LNCAP (cell line): ENCODE data around the gene RAE1.

Experiments used
- CTCF ChIP-seq: fragments of 450-650 bp; IDR thresholded peaks from 2 replicates; pipeline ENCODE4 v1.5.1; 2017; ENCODE audit warnings: mild to moderate bottlenecking

RAE1 gene

DNA sequence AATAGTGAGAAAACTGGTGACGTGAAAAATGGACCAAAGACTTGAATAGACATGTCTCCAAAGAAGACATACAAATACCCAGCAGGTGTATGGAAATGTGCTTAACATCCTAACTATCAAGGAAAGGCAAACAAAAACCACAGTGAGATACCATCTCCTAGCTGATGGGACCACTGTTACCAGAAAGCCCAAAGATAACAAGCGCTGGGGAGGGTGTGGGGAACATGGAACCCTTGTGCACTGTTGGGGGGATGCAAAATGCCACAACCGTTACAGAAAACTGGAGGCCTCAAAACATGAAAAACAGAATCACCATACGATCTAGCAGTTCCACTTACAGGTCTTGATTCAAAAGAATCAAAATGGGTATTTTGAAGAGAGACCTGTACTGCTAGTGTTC lies 20.3 kb downstream of the RAE1 start:
- no peak for TF ChIP-seq CTCF

DNA sequence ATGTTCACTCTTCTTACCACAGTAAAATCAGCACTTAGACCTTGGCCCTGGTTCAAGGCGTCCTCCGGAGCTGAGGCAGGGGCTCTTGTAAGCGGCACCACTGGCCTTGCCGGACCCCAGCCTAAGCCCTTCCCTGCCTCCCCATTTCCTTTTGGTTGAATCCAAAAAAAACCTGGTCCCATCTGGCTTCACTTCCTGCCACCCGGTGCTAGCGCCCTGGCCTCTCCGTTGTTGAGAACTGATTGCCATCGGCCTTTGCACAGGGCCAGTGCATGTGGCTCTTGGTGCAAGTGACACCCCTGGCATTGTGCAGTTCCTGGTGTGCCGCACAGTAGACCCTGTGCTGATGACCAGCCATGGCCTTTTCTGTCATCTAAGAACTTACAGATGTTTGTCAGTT lies 21.1 kb downstream of the RAE1 start:
- TF ChIP-seq CTCF = no peak

DNA sequence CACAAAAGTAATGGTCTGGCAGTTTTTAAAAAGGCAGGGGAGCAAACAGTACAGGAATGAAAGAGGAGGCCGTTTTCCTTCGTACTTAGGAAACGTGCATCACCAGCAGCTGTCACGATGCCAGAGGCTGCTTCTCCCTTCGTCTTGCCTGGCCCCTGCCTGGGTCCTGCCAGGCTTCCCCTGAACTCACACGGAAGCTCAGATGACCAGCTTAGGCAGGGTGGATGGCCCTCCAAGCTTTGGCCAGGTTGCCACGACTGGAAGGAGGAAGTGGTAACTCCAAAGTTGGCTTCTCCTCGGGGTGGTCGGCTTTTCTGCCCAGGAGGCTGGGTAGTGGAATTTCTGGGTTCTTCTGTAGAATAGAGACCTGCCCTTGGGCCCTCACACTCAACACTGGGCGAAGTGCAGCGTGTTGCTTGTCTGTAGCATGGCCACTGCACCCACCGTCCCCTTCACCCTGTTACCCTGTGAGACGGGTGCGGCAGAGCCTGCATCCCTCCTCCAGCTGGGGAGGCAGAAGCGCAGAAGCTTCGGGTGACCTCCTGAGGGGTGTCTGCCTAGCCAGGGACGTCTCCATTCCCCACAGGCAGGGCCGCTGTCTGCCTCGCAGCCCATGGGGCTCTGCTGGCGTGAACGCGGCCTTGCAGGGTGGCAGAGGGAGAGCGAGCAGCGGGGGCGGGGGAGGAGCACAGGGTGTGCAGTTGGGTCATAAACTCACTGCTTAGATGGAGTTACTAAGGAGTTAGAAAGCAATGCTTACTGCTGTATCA lies 21.7 kb downstream of the RAE1 start:
- TF ChIP-seq CTCF = no peak

DNA sequence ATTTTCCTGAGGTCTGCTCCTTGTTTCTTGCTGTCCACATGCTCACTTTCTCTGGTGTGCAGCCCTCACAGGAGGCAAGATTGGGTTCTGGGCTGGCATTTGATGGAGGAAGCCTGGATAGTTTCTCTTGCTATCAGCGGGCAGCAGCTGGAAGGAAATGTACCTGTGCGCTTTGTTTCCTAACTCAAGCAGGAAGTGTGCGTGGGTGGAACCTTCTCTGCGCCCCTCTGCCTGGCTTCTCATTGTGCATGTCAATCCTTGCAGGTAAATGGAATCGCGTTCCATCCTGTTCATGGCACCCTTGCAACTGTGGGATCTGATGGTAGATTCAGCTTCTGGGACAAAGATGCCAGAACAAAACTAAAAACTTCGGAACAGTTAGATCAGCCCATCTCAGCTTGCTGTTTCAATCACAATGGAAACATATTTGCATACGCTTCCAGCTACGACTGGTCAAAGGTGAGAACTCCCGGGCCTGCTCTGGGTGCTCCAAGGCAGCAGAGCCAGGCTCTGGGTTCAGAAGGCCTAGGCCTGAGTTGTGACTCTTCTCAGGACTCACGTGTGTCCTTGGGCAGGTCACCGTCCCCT lies 23.4 kb downstream of the RAE1 start:
- TF ChIP-seq CTCF = no peak

DNA sequence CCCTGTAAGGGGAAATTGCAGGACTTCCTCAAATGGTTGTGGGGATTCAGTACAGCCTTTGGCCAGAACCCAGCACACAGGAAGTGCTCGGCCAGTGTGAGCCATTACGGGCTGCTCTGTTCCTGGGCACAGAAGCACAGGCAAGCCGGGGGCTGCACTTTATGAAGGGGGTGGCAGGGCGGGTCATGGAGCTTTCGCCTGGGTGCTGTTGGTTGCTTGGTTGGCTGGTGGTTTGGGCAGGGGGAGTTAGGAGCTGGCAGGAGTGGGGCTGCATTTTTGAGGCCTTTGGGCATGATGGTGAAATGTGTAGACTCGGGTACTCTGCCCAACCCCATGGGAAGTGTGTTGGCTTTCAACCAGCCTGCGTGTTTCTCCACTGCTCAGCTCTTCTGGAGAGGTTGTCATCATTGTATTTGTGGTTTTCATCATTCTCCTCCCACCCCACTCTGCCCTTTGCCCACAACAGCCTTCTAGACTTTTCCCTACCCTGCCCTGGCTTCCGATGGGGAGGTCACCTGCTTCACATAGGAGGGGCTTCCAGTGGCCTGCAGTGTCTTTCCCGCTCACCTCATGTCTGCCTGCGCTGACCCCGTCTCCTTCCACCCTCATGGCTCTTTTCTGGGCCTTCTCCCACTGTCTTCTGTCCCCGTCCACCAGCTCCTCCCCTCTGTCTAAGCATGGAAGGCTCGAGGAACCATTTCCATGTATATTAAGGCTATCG lies 24.0 kb downstream of the RAE1 start:
- TF ChIP-seq CTCF = no peak

- TF ChIP-seq CTCF = no peak
Measured at GRCh38 chr20:57375652-57376230, 24.7 kb downstream of the RAE1 start.

DNA sequence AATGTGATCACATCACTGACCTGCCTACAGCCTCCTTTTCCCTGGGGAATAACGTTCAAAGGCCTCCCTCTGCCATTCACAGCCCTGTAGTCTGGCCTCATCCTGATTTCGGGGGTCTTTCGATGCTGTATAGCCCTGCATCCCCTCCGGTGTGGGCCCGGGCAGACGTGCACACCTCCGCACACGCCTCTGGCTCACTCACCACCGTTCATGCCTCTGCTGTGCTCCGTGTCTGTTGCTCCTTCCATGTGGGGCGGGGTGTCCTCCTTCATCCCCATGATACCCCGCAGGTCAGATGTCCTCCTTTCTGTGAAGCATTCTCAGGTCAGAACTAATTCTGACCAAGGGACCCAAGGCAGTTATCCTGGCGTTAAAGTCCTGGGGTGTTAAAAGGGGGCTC lies 26.3 kb downstream of the RAE1 start:
- TF ChIP-seq CTCF = no peak
